H1 (cell line): Measurements from ENCODE around the gene ASS1. TPM values are rescaled to one million over a fixed set of nuclear protein-coding genes. Genes with fewer than 3 reads are reported as not detected.

Experiments used
- CTCF ChIA-PET: fragments of 300-600 bp; sonication (Branson Sonifier 250); formaldehyde crosslinking; loops from one replicate; lab custom pipeline; 2021; ENCODE audit not compliant: partially characterized antibody; lab: Charles Lee
- POLR2A ChIA-PET: fragments of 300-600 bp; sonication (Branson Sonifier 250); formaldehyde crosslinking; loops from one replicate; lab custom pipeline; 2021; ENCODE audit warnings: inconsistent platforms; ENCODE audit not compliant: partially characterized antibody; lab: Charles Lee
- DNase-seq, 2 experiments: peaks; one replicate each; pipeline versions ENCODE4 v3.0.0 to v3.0.0-alpha.2; 2010 to 2022; ENCODE audit warnings: low spot score in 2 of 2, low read depth in 1 of 2, mixed read lengths in 1 of 2
- FAIRE-seq: peaks from 2 replicates; lab custom pipeline; 2011; peaks lifted over from hg19 to GRCh38; lab: Jason Lieb, UNC
- H2AFZ ChIP-seq: 2 replicates; pipeline ENCODE4 v1.8.1; 2012; ENCODE audit warnings: low read length, inconsistent platforms
- H2AK5ac ChIP-seq: 2 replicates; pipeline ENCODE4 v1.6.1; 2013; ENCODE audit warnings: low read depth, low read length
- H2BK120ac ChIP-seq: replicated peaks from 2 replicates; pipeline ENCODE3; 2013; ENCODE audit warnings: low read depth, low read length, inconsistent platforms
- H2BK12ac ChIP-seq: 2 replicates; pipeline ENCODE4 v1.6.1; 2013; ENCODE audit warnings: low read depth, low read length
- H2BK15ac ChIP-seq: 2 replicates; pipeline ENCODE4 v1.6.1; 2013; ENCODE audit warnings: low read length
- H2BK20ac ChIP-seq: 2 replicates; pipeline ENCODE4 v1.6.1; 2013; ENCODE audit warnings: low read length
- H2BK5ac ChIP-seq: 2 replicates; pipeline ENCODE4 v1.6.1; 2013; ENCODE audit warnings: low read depth, low read length
- H3K14ac ChIP-seq: 2 replicates; pipeline ENCODE4 v1.6.1; 2013; ENCODE audit warnings: inconsistent platforms; ENCODE audit not compliant: insufficient read length
- H3K18ac ChIP-seq: 2 replicates; pipeline ENCODE4 v1.6.1; 2013; ENCODE audit warnings: low read length; ENCODE audit errors: extremely low read depth
- H3K23ac ChIP-seq: 2 replicates; pipeline ENCODE4 v1.6.1; 2013; ENCODE audit warnings: inconsistent platforms; ENCODE audit not compliant: insufficient read length
- H3K23me2 ChIP-seq: 2 replicates; pipeline ENCODE4 v1.6.1; 2013; ENCODE audit warnings: low read depth, low read length
- H3K27ac ChIP-seq: 2 replicates; pipeline ENCODE4 v1.6.1; 2011; ENCODE audit warnings: low read depth, low read length, inconsistent platforms
- H3K27me3 ChIP-seq, 4 experiments: replicated peaks in 1 of 4; 1 replicate in 1 of 4; 2 replicates in 3 of 4; pipeline versions ENCODE4 v1.6.1 to v1.8.1; 2011 to 2013; ENCODE audit warnings: low read length in 3 of 4, mild to moderate bottlenecking in 3 of 4, inconsistent platforms in 2 of 4, mixed read lengths in 2 of 4, moderate library complexity in 1 of 4; ENCODE audit not compliant: control insufficient read depth in 3 of 4, insufficient read depth in 3 of 4; ENCODE audit errors: extremely low read depth in 1 of 4
- H3K36me3 ChIP-seq, 4 experiments: 2 replicates each; pipeline versions ENCODE4 v1.6.1 to v1.8.1; 2011 to 2013; ENCODE audit warnings: mild to moderate bottlenecking in 4 of 4, low read length in 3 of 4, moderate library complexity in 2 of 4, control low read depth in 1 of 4, inconsistent platforms in 1 of 4; ENCODE audit not compliant: insufficient read depth in 4 of 4, control insufficient read depth in 2 of 4
- H3K4ac ChIP-seq: replicated peaks from 2 replicates; pipeline ENCODE3; 2013; ENCODE audit warnings: low read length, low read depth, mixed read lengths, inconsistent platforms; ENCODE audit not compliant: insufficient read length
- H3K4me1 ChIP-seq, 4 experiments: replicated peaks in 1 of 4; 1 replicate in 1 of 4; 2 replicates in 3 of 4; pipeline versions ENCODE4 v1.6.1 to v1.8.1; 2011 to 2013; ENCODE audit warnings: low read length in 3 of 4, inconsistent platforms in 2 of 4, mixed read lengths in 1 of 4; ENCODE audit not compliant: insufficient read depth in 4 of 4, control insufficient read depth in 3 of 4
- H3K4me2 ChIP-seq, 2 experiments: 2 replicates each; pipeline versions ENCODE4 v1.6.1 to v1.8.1; 2011 to 2013; ENCODE audit warnings: low read depth in 2 of 2, low read length in 2 of 2, control low read depth in 1 of 2, inconsistent platforms in 1 of 2, mild to moderate bottlenecking in 1 of 2; ENCODE audit not compliant: insufficient read depth in 1 of 2
- H3K4me3 ChIP-seq, 4 experiments: fragments of 200-600, 300-600 bp in 1 of 4; sonication (generic), shearing (Covaris generic), sonication (Bioruptor Twin) in 1 of 4; 2 replicates each; pipeline versions ENCODE4 v1.5.1 to v1.8.1; 2011 to 2016; ENCODE audit warnings: low read length in 4 of 4, low read depth in 3 of 4, control low read depth in 2 of 4, inconsistent platforms in 2 of 4, mild to moderate bottlenecking in 2 of 4, mixed read lengths in 1 of 4, moderate library complexity in 1 of 4; ENCODE audit not compliant: insufficient read depth in 2 of 4; ENCODE audit errors: extremely low read depth in 1 of 4
- H3K56ac ChIP-seq: replicated peaks from 2 replicates; pipeline ENCODE3; 2013; ENCODE audit warnings: low read depth, mild to moderate bottlenecking, mixed read lengths, low read length, inconsistent platforms; ENCODE audit not compliant: insufficient read length
- H3K79me1 ChIP-seq: 2 replicates; pipeline ENCODE4 v1.6.1; 2013; ENCODE audit warnings: low read depth, low read length, control low read depth
- H3K79me2 ChIP-seq, 2 experiments: 2 replicates each; pipeline versions ENCODE4 v1.6.1 to v1.8.1; 2012 to 2013; ENCODE audit warnings: low read length in 2 of 2, mild to moderate bottlenecking in 2 of 2, inconsistent platforms in 1 of 2; ENCODE audit not compliant: insufficient read depth in 2 of 2, control insufficient read depth in 1 of 2
- H3K9ac ChIP-seq, 4 experiments: replicated peaks in 1 of 4; 1 replicate in 1 of 4; 2 replicates in 3 of 4; pipeline versions ENCODE4 v1.6.1 to v1.8.1; 2011 to 2013; ENCODE audit warnings: low read depth in 3 of 4, low read length in 3 of 4, control low read depth in 2 of 4, mild to moderate bottlenecking in 2 of 4, moderate library complexity in 2 of 4, inconsistent platforms in 1 of 4; ENCODE audit errors: extremely low read depth in 1 of 4
- H3K9me3 ChIP-seq, 2 experiments: 2 replicates each; pipeline versions ENCODE4 v1.6.1 to v1.8.1; 2012 to 2013; ENCODE audit warnings: mild to moderate bottlenecking in 2 of 2, moderate library complexity in 2 of 2, control low read depth in 1 of 2, inconsistent platforms in 1 of 2, low read depth in 1 of 2, low read length in 1 of 2, mixed read lengths in 1 of 2; ENCODE audit not compliant: insufficient read depth in 2 of 2
- H4K20me1 ChIP-seq, 2 experiments: replicated peaks in 1 of 2; 2 replicates each; pipeline versions ENCODE3 to v1.8.1; 2011 to 2013; ENCODE audit warnings: inconsistent platforms in 2 of 2, low read length in 2 of 2, mild to moderate bottlenecking in 1 of 2; ENCODE audit not compliant: insufficient read depth in 2 of 2, control insufficient read depth in 1 of 2
- H4K5ac ChIP-seq: 2 replicates; pipeline ENCODE4 v1.6.1; 2013; ENCODE audit warnings: low read length, low read depth, mixed read lengths, inconsistent platforms; ENCODE audit not compliant: insufficient read length
- H4K8ac ChIP-seq: 2 replicates; pipeline ENCODE4 v1.8.0; 2013; ENCODE audit warnings: mild to moderate bottlenecking, moderate library complexity, low read length, inconsistent platforms; ENCODE audit not compliant: insufficient read depth; ENCODE audit errors: extremely low read depth
- H4K91ac ChIP-seq: replicated peaks from 2 replicates; pipeline ENCODE3; 2013; ENCODE audit warnings: low read length, mixed read lengths, inconsistent platforms; ENCODE audit not compliant: insufficient read length
- CBX5 ChIP-seq: fragments of 300-800, 300-1000 bp; sonication (generic); IDR thresholded peaks from 2 replicates; pipeline ENCODE4 v1.7.1; 2016; ENCODE audit warnings: antibody characterized with exemption, low read length, low read depth
- CREB1 ChIP-seq: IDR thresholded peaks from 2 replicates; pipeline ENCODE4 v1.6.1; 2012; ENCODE audit warnings: inconsistent platforms
- CTCF ChIP-seq, 3 experiments: IDR thresholded peaks; 1 replicate in 2 of 3; 2 replicates in 1 of 3; pipeline versions ENCODE4 v1.5.1 to v1.6.1; 2011; ENCODE audit warnings: low read length in 3 of 3, mild to moderate bottlenecking in 3 of 3, inconsistent platforms in 2 of 3, low read depth in 1 of 3, moderate library complexity in 1 of 3; ENCODE audit not compliant: insufficient read depth in 1 of 3; ENCODE audit errors: control extremely low read depth in 1 of 3
- EGR1 ChIP-seq: IDR thresholded peaks from 2 replicates; pipeline ENCODE4 v1.6.1; 2011; ENCODE audit warnings: low read depth, low read length, borderline replicate concordance
- EP300 ChIP-seq, 2 experiments: IDR thresholded peaks; 1 replicate in 1 of 2; 2 replicates in 1 of 2; pipeline ENCODE4 v1.6.1; 2011 to 2012; ENCODE audit warnings: low read depth in 2 of 2, low read length in 2 of 2, mild to moderate bottlenecking in 2 of 2, borderline replicate concordance in 1 of 2, inconsistent platforms in 1 of 2, moderate library complexity in 1 of 2
- EZH2 ChIP-seq: fragments of 200-600 bp; sonication (generic); IDR thresholded peaks from 2 replicates; pipeline ENCODE4 v1.7.1; 2012; ENCODE audit warnings: low read depth, mild to moderate bottlenecking, moderate library complexity, low read length, inconsistent platforms; ENCODE audit not compliant: severe bottlenecking
- SIRT6 ChIP-seq: IDR thresholded peaks from one replicate; pipeline ENCODE4 v1.7.1; 2012; ENCODE audit warnings: low read length, inconsistent platforms
- TAF1 ChIP-seq: IDR thresholded peaks from 2 replicates; pipeline ENCODE4 v1.6.1; 2011; ENCODE audit warnings: mild to moderate bottlenecking, low read depth, low read length
- ZNF274 ChIP-seq: IDR thresholded peaks from 2 replicates; pipeline ENCODE4 v1.7.0; 2012; ENCODE audit warnings: low read length, borderline replicate concordance; ENCODE audit errors: extremely low read depth
- WGBS, 2 experiments: shearing (Covaris generic) in 1 of 2; methylation state at CpG; one replicate each; pipeline versions ENCODE4 v1.1.6 to v1.1.7; 2013 to 2015; ENCODE audit warnings: low lambda C conversion rate in 2 of 2, mixed read lengths in 2 of 2, inconsistent platforms in 1 of 2, low coverage in 1 of 2, missing lambda C conversion rate in 1 of 2; ENCODE audit not compliant: insufficient replicate concordance in 2 of 2, insufficient coverage in 1 of 2, insufficient read length in 1 of 2; ENCODE audit errors: extremely low coverage in 1 of 2, missing lambda C conversion rate in 1 of 2; 5-methylcytosine and 5-hydroxymethylcytosine counted together
- polyA plus RNA-seq, 7 experiments: library from polyadenylated mRNA; depleted of rRNA in 3 of 7; stranded (reverse) in 5 of 7; unstranded in 2 of 7; fragments of >200 nt in 5 of 7; fragments of 200-250 nt in 2 of 7; gene quantifications; 1 replicate in 5 of 7; 2 replicates in 1 of 7; 4 replicates in 1 of 7; pipeline versions ENCODE4 v1.2.1 to v1.2.3, GENCODE V29; 2011 to 2013; ENCODE audit warnings: missing spikeins in 2 of 7, mixed read lengths in 2 of 7
- total RNA-seq: library from RNA; stranded (reverse); fragmentation: NEBNext Ultra II Directional; extraction: Animal tissue kit (Norgen Biotek cat#: 25700); gene quantifications from 2 replicates; pipeline ENCODE4 v1.2.1, GENCODE V29; 2021

ASS1 gene
- total and polyA plus RNA-seq, 2 of the 8 experiments (the other 6 are each of a cell fraction or from before 2014, with no cell fraction given): 108 to 296 TPM

- no peaks in the 10 kb centered on the region for H3K79me1 ChIP-seq
- no peak overlapping the region; the same call in none of the 2 replicates for H4K8ac ChIP-seq
- H3K27me3 ChIP-seq: no peaks in the 10 kb centered on the region
- no peak overlapping the region for H2BK120ac ChIP-seq
- peaks cover 0 to 2% of the 10 kb centered on the region in 2 experiments for H4K20me1 ChIP-seq
- peaks cover 0 to 22% (median 0%) of the 10 kb centered on the region in 4 experiments; a peak in 2 of 8 replicates for H3K36me3 ChIP-seq
- peak overlapping the region; percentile 52; the same call in 1 of the 2 replicates for H2BK5ac ChIP-seq
- POLR2A ChIA-PET: interaction anchor here (0.8 to 2.3 kb wide), 5 partner anchors 11 to 71 kb away, joined by 3 to 9 read pairs (median 5); no protein-coding TSS in a partner anchor
- H3K4ac ChIP-seq: no peak overlapping the region
- no peak overlapping the region for H4K91ac ChIP-seq
- no peak overlapping the region for H3K4me3 ChIP-seq
- DNase-seq: no peak
- H3K27ac ChIP-seq: no peak overlapping the region
- H3K4me1 ChIP-seq: peaks cover 0 to 5% (median 0%) of the 10 kb centered on the region in 4 experiments; a peak in 3 of 7 replicates
- H4K5ac ChIP-seq: no peak overlapping the region
- H2BK15ac ChIP-seq: no peak overlapping the region
- H3K56ac ChIP-seq: no peak overlapping the region
- no peak overlapping the region for H3K23ac ChIP-seq
- H3K18ac ChIP-seq: no peak overlapping the region; the same call in 1 of the 2 replicates
- no peak overlapping the region for H2BK20ac ChIP-seq
- H3K79me2 ChIP-seq: no peaks in the 10 kb centered on the region
- no peak overlapping the region for H3K9ac ChIP-seq
- no peaks in the 10 kb centered on the region for H3K23me2 ChIP-seq
- H2AFZ ChIP-seq: no peak overlapping the region
- no peak overlapping the region for H3K14ac ChIP-seq
- H2BK12ac ChIP-seq: no peak overlapping the region
- no peak overlapping the region for H3K4me2 ChIP-seq
- H3K9me3 ChIP-seq: no peaks in the 10 kb centered on the region
- H2AK5ac ChIP-seq: no peak overlapping the region
- CTCF ChIA-PET: interaction anchor here (0.6 to 11.9 kb wide), 16 partner anchors 12 to 367 kb away, joined by 3 to 136 read pairs (median 4); partner anchors contain the start of gene PRDM12
- 88% methylated on average over 16 of the region's 16 CpGs; no CpG with 5 or more reads in 1 of the 2 experiments for whole genome bisulfite sequencing, 2 experiments
- no peak for FAIRE-seq
- TF ChIP-seq EGR1 (0 out of 2 replicates have a peak, but pooled peaks have one; percentile 8), EP300 (IDR thresholded peaks at IDR 0.05; ENCODE audit: borderline replicate concordance in 1 of 2, low read depth in 2 of 2, low read length in 2 of 2) (no peak), CTCF (IDR thresholded peaks at IDR 0.05; ENCODE audit: control extremely low read depth in 1 of 3, insufficient read depth in 1 of 3, low read depth in 1 of 3, low read length in 3 of 3) (peak in 1 of 3 experiments; percentile 4; a peak in 1 of 4 replicates), TAF1 (no peak), CBX5 (no peak), ZNF274 (no peak), EZH2 (no peak), SIRT6 (no peak), CREB1 (no peak)
Observed at GRCh38 chr9:130465383-130466096, 20.8 kb downstream of the ASS1 start.
